GM19438 (cell line): ENCODE data around the gene NCAM1.

Source experiments
- ATAC-seq: cut with Tn5 transposase; IDR thresholded peaks from one replicate; pipeline ENCODE4 v1.9.1; 2021; ENCODE audit warnings: low read depth; ENCODE audit not compliant: unreplicated experiment

Gene NCAM1

DNA sequence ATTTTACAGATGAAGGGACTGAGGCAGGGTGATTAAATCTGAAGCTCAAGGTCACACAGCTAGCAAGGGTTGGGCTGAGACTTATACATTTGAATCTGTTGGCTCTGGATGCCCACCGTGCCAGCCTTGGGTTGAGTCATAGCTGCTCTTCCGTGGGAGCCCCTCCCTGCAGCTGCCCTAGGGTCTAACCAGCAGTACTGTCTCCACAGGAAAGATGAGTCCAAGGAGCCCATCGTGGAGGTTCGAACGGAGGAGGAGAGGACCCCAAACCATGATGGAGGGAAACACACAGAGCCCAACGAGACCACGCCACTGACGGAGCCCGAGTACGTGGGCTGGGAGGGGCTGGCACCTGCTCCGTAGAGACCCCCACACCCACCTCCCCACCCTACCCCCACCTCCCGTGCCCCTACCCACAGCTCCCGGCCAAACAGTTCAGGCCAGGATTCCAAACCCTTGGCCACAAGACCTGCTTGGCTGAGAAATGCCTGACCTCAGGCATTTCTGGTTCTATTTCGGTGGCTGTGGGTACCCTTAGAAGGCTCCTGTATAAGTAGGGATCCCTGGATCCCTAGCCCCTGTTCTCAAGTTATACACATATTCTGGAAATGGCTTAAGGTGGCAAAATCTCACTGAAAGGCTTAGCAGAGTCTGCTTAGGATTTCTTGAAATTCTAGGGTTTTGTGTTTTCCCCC is 310.5 kb downstream of the NCAM1 start:
- no peak for ATAC-seq

DNA sequence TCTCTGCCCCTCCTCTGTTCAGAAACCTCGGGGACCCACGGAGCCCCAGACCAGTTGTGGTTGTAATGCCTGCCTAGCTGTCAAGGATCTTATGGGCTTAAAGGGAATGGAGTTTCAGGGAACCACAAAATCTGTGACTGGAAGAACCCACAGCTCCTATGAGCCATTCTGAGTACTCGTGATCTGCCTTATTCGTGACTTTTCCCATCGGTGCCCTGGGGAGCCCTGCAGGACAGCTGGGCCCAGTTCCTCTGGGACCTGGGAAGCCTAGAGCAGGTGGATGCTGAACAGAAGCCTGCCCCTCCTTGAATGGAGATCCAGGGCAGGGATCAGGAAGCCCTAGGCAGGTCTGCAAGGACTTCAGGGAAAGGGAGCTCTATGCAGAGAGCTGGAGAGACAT is 311.1 kb downstream of the NCAM1 start:
- no peak for ATAC-seq

DNA sequence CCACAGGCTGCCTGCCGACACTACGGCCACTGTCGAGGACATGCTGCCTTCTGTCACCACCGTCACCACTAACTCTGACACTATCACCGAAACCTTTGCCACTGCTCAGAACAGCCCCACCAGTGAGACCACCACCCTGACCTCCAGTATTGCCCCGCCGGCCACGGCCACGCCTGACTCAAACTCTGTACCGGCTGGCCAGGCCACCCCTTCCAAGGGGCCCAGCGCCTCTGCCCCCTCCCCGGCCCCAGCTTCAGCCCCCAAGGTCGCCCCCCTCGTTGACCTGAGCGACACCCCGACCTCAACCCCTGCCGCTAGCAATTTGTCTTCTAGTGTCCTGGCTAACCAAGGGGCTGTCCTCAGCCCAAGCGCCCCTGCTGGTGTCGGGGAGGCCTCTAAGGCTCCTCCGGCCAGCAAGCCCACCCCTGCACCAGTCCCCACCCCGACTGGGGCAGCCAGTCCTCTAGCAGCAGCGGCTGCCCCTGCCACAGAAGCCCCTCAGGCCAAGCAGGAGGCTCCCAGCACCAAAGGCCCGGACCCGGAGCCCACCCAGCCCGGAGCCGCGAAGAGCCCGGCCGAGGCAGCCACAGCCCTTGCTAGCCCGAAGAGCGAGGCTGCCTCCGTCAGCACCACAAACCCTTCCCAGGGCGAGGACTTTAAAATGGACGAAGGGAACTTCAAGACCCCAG is 311.9 kb downstream of the NCAM1 start:
- no peak for ATAC-seq

DNA sequence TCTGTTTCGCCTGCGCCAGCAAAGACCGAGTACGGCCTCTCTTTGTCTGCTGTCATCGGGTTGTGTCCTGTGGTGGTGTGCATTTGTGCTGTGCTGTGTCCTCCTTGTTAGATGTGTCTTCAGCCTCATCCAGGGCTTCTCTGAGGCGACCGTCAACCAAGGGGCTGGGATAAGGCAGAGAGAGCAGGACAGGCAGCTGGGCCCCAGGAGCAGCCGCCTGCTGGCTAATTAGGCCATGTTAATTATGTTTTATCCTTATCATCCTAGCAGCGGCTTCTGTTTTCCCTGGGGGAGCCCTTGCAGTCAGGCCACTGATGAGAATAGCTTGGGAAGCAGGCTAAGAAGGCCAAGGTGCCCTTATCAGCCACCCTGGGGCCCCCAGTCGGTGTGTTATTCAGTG is 312.5 kb downstream of the NCAM1 start:
- ATAC-seq, result no peak

DNA sequence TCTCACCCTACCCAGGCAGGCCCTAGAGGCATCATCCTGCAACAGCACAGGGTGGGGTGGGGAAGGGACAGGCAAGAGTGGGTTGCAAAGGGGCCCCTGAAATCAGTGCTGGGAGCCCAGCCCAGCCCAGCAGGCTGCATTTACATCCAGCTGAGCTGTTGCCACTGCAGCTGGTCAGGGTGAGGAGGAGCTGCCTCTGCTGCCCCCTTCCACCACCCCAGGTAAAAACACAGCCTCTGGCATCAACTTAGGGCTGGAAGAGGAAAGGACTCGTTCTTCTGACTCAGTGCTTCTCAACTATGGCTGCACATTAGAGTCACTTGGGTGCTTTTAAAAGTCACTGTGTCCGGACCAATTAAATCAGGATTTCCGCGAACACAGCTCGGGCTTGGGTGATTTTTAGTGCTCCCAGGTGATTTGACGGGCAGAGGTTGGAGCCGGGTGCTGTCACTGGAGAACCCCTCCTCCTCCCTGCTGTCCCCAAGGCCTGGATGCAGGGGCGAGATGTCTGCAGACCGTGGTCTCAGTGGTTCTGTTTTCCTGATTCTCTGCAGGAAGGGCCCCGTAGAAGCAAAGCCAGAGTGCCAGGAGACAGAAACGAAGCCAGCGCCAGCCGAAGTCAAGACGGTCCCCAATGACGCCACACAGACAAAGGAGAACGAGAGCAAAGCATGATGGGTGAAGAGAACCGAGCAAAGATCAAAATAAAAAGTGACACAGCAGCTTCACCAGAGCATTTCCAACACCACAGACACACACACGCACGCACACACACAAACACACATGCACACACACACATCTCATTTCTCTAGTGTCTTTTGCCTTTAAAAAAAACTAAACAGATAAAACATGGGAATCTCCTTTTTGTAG is 313.7 kb downstream of the NCAM1 start:
- no peak for ATAC-seq

DNA sequence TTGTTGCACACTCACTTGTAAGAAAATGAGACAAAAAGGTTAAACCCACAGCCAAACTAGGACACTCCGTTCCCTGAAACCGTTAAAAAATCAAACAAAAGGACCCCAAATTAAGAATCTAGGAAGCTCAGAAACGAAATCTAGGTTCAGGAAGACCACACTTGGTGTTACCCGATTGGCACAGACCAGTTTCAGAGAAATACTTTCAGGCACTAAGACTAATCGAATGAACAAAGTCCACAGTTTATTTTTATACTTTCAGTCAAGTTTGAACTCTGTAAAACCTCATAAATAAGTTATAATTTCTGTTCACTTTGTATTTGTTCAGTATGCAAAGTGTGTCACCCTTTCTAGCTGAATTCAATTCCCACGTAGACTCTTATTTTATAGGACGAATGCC is 314.4 kb downstream of the NCAM1 start:
- ATAC-seq, result no peak

DNA sequence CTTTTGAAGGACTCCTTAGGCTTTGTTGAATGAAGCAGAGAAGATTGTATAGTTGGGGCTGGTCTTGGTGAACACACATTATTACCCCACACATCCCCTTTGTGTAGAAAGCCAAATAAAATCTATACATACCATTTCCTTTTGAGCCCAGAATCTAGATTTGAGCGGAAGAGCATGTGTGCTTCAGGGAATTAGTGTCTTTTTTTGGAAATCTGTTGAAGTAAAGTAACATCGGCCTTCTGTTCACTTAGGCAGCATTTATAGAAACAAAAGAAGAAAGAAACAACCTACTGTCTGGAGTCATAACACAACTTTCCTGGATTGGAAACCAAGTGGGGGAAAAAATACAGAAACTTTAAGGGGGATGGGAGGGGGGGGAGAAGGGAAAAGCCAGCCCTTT is 315.2 kb downstream of the NCAM1 start:
- ATAC-seq, result no peak

DNA sequence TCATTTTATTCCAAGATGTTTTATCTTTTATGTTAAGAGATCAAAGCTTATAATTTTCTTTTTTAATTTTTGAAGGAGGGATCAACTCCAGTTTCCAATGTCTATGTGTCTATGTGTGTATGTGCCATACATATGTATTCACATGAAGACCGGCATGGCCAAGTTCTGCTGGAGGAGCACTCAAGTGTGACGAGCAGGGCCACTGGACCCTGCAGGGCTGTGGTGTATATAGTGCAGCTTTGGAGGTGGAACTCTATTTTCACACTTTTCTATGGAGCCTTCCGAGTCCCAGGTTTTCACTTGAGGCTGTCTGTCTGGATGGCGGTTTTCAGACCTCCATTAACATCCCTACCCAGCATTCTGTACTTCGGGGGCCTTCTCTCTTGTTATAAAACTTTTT is 316.7 kb downstream of the NCAM1 start:
- no peak for ATAC-seq

DNA sequence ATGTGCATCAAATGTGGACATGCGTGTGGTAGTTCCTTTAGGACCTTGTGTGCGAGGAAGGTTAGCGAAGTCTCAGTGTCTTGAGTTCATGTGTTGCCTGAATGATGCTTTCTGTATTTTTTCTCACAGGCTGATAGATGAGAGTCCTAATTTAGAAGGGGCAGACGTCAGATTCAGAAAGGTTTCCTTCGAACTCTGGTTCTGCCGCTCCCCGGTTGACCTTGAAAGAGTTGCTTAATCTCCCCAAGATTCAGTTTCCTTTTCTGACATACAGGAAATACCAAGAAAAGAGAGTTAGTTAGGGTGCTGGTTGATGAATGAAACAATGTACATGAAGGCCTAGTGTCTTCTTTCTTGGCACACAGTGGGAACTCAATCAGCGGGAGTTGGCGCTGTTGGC is 317.3 kb downstream of the NCAM1 start:
- no peak for ATAC-seq

DNA sequence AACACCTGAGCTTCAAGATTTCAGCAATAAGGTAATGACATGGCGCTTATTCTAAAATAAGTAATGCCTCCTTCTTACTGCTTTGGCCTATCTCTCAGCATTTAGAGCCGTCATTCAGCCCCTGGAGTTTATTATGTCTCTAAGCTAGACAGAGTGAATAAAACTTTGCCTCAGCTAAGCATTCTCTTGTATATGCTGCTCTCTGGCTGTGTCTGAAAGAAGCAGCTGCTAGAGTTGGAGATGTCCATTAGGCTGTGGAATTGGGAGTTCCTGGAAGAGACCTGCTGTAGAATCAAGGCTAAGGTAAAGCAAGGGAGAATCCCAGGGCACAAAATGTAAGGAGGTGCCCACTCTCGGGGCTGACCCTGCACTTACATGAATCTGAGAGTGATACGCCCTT is 317.7 kb downstream of the NCAM1 start:
- ATAC-seq, result no peak

DNA sequence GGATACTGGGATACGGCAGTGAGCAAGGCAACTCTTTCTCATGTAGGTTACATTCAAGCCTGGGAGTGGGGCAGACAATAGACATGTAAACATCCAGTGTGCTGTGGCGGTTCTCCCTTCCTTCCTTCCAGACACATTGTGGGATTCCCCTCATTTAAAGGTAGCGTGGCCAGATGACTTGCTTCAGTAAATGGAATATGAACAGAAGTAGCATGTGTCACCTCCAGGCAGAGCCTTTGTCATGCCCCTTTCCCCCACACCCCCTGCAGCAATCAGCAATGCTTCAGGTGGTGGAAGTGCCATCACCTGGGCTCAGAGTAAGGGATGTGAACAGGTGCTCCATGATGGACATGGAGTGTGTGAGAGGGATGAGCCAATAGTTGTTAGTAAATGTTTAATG is 318.4 kb downstream of the NCAM1 start:
- no peak for ATAC-seq

DNA sequence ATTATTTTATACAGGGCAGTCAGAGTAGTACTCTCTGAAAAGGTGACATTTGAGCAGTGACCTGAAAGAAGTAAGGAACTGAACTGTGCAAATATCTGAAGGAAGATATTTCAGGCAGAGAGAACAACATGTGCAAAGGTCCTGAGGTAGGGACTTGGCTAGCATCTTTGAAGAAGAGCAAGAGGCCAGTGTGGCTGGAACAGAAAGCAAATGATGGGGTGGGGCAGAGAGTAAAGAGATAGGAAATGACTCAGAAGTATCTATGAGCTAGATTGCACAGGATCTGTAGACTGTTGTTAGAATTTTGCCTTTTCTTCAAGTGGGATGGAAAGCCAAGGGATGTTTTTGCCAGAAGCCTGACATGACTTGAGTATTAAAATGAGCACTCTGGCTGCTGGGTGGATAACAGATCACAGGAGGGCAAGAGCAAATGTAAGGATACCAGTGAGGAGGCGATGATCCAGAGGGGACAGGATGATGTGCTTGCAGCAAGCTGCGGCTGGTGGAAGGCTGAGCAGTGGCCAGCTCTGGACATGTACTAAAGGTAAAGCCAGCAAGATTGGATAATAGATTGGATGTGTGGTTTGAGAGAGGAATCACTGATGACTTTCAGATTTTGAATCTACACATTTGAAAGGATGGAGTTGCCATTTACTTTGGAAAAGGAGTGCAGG is 320.0 kb downstream of the NCAM1 start:
- no peak for ATAC-seq

DNA sequence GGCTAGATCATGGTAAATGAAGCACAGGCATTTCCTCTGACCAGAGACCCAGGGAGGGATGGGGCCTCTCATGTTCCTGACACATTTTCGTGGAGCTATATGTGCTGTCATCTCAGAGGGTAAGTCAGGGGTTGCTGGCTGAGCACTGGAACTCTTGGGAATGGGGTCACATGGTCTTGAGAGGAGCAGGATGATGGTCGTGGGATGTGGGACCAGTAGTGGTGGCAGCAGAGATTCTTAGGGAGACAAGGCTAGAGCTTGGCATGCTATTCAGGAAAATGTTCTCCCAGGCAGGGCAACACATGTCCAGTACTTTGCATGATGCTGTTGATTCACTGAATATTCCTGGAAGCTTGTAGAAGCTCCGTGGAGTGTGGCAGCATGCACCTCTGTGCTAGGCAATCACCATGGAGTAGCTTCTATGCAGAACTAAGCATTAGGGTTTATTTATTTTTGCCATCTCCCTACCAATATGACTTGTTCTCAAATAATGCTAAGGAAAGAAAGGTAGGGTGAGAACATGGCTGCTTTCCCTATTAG is 321.7 kb downstream of the NCAM1 start:
- ATAC-seq, result no peak

DNA sequence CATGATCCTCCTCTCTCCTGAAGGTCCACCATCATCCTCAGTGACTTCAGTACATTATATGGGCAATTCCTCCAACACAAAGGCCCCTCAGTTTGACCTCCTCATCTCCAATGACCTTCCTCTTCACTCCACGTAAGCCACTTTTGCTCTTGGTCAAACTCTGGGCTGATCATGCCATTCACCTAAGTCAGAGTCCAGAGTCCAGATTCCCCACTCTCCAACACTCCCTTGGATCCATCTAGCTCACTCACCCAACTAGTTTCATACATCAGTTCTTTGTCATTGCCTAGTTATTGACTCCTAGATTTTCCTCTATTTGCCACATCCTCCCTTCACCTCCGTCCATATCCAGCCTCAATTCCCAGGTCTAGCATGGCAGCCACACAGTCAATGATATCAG is 322.7 kb downstream of the NCAM1 start:
- no peak for ATAC-seq

DNA sequence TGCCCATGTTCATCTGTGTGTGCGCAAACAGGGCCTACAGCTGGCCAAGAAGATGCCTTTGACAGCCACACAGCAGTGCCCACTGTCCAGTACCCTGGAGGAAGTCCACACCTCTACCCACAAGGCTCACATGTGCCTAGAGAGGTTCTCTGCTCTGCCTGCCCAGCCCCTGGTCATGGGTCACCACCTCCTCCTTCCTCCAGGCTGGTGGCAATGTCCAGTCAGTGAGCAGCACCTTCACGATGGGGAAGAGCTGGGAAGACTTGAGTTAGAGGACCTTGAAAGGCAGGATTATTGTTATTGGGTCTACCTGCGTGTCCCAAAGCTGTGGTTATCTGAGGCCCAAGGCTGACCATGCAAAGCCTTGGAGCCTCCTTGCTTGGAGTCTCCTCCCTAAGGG is 324.8 kb downstream of the NCAM1 start:
- no peak for ATAC-seq

DNA sequence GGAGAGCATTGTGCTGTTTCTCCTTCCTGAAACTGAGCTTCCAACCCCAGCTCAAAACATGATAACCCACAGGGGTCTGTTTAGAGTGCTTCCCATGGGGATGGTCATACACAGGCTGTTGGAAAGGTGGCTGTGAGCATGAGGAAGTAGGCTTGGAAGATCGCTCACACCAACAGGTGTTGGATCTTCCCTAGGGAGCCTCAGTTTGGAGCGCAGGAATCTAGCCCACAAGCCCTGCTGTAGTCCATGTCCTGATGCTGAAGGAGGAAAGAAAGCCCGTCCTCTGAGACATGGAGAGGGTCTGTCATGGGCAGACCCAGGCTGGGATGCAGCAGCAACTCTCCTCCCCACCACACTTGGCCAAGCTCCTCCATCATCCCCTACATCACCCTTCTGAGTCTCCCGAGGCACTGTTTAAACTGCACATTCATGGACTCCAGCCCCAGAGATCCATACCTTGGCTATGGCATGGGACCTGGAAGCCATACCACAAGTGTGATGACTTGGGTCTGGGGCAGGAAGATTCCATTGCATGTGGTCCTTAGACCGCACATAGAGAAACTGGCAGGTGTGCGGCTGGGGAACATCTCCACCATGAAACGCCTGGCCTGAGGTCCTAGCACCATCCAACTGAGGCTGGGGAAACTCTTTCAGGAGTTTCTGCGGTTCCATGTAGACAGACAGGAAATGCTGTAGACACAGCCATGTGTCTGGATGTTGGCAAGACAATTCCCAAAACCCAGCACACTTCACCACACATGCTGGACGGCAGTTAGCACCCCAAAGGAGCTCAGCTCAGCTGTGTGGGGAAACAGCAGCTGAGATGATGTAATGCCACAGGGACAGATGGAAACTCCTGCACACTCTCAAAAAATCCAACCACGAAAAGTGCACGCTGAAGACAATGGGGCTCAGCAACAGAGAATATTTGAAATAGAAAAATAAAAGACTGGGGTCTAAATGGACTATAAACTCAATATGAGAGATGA is 325.6 kb downstream of the NCAM1 start:
- no peak for ATAC-seq

DNA sequence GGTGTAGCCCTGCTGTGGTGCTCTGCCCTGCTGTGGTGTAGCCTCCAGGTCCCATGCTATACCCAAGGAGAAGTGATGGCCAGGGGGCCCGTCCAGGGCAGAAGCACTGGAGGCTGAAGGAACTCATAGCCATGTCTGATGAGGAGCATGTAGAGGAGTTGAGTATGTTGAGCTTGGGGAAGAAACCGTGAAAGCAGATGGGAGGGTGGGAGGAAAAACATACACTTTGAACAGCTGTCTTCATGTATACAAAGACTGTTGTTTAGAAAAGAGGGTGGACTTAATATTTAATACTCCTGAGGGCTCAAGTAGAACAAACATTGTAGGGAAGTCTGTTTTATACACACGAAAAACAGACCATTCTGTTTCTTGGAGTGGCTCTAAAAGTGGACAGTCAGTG is 326.6 kb downstream of the NCAM1 start:
- ATAC-seq, result no peak

DNA sequence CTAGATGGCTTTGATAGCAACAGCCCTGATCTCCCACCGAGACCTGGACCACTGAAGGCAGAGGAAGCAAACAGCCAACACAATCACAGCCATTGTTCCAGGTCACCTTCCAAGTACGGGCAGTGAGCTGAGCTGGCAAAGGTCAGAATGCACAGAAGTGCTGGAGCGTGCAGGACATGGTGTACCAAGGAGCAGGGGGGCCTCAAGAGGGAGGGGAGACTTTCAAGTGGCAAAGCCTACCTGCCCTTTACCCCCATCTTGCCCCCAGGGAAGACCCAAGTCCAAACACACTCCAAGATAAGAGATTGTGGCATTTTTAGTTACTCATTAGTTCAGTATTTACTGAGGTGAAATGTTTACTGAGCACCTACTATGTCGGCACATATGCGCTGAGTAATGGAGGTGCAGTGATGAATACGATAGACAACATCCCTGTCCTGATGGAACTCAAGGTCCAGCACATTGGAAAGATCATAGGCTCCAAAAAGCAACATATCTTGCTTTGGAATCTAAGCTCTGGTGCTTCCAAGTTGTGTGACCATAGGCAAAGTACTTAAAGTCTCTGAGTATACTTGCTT is 327.2 kb downstream of the NCAM1 start:
- ATAC-seq, result no peak
